Occipital lobe (tissue), 2 donors: ENCODE data around the gene PDE6H. TPM values are rescaled to one million over a fixed set of nuclear protein-coding genes. Genes with fewer than 3 reads are reported as not detected.

Experiments
- DNase-seq: peaks from one replicate; lab custom pipeline; 2025; lab: John Stamatoyannopoulos, UW
- total RNA-seq: library from RNA; depleted of rRNA; stranded (reverse); fragments of >200 nt; gene quantifications from one replicate; pipeline ENCODE4 v1.2.3, GENCODE V29; 2014

The PDE6H gene
- total RNA-seq, 1 donor from 2014 or later, result not detected

DNA sequence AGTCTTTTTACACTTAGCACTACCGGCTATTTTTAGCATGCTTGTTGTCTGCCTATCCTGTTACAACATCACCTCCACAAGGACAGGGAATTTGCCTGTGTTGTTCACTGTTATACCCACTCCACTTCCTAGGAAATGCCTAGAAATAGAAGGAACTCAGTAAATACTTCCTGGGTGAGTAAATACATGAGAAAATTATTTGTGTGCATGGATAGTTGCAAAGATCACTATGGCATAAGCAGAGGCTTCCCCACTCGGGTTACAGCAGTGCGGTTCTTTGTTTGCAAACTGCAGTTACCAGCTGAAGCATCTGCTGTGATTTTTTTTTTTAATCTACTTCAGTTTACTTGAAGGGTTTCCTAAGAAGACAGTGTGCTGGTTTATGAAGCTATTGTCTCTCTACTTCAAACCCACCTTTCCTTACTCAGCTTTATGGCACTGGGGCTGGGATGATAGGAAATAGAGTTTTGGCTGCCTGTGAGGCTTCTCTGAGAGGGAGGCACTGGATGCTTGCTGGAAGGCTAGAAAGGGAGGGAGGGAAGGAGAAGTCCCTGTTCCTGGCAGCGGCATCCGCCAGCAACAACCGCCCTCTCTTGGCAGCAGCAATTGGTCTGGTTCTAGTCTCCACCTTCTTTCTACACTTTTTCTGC, 29.0 kb downstream of the PDE6H start:
- peak; percentile 43 for DNase-seq

DNA sequence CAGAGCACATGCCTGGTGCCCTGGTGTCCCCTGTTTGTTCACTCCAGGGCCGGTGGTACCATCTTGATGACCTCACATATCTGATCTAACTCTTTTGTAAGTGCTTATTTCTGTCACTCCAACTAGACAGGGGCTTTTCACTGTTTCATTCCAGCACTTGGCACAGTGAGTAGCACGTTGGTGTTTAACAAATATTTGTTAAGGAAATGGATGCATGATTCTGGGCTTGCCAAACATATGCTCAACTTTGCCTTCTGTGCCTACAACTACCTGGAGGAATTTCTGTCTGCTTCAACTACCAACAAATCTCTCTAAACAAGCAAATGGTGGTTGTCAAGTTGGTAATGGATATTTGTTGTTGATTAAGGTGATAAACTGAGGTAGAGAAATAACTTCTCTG, 31.6 kb downstream of the PDE6H start:
- DNase-seq, result no peak

DNA sequence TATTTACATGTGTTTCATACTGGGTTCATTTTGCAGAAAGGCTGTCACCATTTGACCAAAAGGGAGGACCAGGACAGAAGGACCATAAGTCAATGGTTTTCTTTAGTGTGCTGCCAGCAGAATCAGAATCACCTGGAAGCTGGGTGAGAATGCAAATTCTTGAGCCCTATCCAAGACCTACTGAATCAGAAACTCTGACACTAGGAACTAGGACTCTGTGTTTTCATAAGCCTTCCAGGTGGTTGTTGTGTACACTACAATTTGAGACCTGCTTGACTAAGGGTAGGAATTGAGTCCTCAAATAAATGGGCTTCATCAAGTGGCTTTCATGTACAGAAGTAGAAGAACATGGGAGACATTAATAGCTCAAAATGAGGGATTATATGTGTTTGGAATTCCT, 32.2 kb downstream of the PDE6H start:
- DNase-seq, result no peak

DNA sequence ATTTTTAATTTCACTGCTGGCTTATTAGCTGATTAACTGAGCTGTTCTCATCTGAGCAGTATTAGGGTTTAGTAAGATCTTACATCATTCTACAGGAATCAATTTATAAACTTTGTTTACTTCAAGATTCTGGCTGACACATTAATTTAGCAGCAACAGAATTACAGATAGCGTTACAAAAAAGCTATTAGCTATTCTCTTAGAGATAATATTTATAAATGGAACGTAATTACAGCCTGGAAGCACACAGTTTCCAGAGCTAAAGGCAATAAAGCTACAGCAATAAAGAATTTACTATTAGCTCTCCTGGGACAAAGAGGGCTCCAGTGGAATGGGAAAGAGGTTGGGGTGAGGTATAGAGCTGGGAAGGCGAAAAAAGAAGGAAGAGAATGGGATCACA, 34.7 kb downstream of the PDE6H start:
- no peak for DNase-seq

DNA sequence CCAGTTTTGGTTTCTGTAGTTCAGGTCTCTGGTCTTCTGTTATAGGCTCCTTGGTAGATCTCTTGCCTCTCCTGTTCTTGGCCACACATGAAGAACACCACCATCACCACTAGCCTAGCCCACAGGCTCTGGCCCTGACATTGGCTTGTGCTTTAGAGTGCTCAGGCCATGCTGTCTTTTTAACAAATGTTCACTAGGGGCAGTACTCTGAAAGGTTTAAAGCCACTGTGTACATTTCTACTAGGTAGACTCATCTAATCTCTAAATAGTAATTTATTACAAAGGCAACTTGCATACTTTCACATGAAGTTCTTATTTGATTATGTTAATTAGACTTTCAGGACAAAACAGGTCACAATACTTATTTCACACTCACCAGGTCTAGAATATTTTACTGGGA, 38.3 kb downstream of the PDE6H start:
- DNase-seq, result no peak

DNA sequence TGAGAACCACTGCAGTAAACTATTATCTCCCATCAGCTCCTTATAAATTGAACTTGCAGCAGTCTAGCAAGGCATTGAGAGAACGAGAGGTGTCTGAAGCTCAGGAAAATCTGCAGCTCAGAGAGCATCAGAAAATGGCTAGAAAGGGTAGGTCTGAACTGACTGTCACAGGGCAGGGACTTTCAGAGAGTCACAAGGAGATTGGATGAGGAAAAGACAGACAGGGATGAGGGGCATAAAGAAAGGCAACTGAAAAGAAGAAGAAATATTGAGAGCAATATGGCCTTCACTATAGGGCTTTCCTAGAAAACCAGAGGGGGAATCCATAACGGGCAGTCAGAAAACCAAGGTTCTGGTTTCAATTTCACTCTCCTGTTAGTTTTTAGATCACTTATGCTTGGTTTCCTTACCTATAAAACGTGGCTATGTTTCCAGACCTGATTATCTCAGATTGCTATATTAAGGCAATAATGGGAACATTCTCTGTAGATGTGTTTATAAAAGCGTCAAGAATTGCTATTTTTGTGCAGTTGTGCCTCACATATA, 40.9 kb downstream of the PDE6H start:
- no peak for DNase-seq

DNA sequence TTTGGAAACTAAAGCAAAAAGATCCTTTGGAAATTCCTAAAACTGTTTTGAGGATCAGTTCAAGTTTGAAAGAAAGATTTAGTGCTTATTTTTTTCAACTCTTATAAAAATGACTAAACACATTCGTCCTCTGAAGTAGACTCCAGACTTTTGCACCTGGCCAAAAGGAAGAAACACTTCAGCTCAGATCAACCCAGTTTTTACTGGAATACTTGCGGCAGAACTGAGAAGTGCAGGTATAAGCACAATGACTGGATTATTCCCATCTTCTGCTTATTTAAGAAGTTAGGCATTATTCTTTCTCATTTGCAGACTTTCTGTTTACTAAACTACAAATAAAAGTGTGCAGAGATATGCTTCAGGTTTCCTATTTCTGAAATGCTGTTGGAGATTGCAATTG, 41.9 kb downstream of the PDE6H start:
- no peak for DNase-seq

DNA sequence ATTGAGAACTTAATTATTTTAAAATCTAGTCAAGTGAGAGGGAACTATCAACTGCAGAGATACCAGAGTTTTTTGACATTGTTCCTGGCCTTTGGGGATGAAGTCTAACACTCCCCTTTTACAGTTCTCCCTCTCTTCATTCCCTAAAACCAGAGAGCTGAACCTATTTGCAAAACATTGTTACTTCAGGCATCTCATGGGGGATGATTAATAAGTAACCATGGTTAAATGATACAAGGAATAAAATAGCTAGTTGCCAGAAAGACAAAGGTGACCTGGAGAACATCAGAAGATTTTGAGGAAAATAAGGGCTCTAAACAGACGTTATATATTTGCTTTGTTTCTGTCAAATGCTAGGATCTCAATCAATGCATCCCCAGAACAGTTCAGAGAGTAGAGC, 42.3 kb downstream of the PDE6H start:
- no peak for DNase-seq

DNA sequence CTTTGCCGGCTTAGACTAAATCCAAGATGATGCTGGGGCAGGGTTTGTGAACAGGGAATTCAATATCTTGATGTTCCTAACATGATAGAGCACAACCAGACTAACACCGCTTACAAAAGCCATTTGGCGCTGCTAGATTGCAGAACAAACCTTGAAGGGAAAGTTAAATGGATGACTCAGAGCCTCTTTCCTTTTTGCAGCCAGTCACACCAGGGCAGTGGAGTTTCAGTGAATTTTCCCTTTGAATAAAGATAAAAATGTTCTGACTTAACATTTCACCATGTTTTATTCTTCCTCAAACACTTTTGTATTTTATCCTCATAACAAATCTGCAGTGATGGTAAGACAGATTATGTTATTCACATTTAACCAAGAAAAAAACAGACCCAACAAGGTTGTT, 47.3 kb downstream of the PDE6H start:
- DNase-seq, result no peak

Other genes with a start within 250 kb of the PDE6H start
- gene WBP11, start 169.6 kb upstream of the PDE6H start, total RNA-seq, result 16.1 TPM
- gene C12orf60, start 169.4 kb upstream of the PDE6H start, total RNA-seq, result 3.6 TPM
- not detected for gene SMCO3, start 158.9 kb upstream of the PDE6H start, total RNA-seq
- not detected for gene ART4, start 129.5 kb upstream of the PDE6H start, total RNA-seq
- 3.9 TPM for gene MGP, start 87.2 kb upstream of the PDE6H start, total RNA-seq
- gene ERP27, start 34.5 kb upstream of the PDE6H start, total RNA-seq, result not detected
- gene ARHGDIB, start 11.4 kb upstream of the PDE6H start, total RNA-seq, result 5.8 TPM
- 2.2 TPM for gene RERG, start 248.4 kb downstream of the PDE6H start, total RNA-seq